ENCODE measurements around the gene LGALS3BP. TPM values are rescaled to one million over a fixed set of nuclear protein-coding genes. Genes with fewer than 3 reads are reported as not detected.

LGALS3BP gene
- total RNA-seq, 4 donors from 2014 or later: 202 to 2,181 (median 1,427) TPM

- peak overlapping the region in 2 of 4 donors; percentile 13 to 16 for H3K4me3 ChIP-seq
- no peak for TF ChIP-seq POLR2A (IDR thresholded peaks at IDR 0.05)
- TF ChIP-seq CTCF (IDR thresholded peaks at IDR 0.05): no peak
- H3K4me1 ChIP-seq: peaks cover 0 to 75% (median 6%) of the 10 kb centered on the region in 4 donors
- DNase-seq: peak in 1 of 3 donors; percentile 37
- H3K9me3 ChIP-seq: no peaks in the 10 kb centered on the region
- no peaks in the 10 kb centered on the region for H3K27me3 ChIP-seq
- H3K27ac ChIP-seq: no peak overlapping the region
- peaks cover 0 to 11% (median 0%) of the 10 kb centered on the region in 3 donors for H3K36me3 ChIP-seq
These were observed 22.6 kb upstream of the LGALS3BP start for GRCh38 chr17:79002291-79002690.

GRCh38 chr17:79001190-79002020 is 21.7 kb upstream of the LGALS3BP start:
- TF ChIP-seq CTCF (IDR thresholded peaks at IDR 0.05) (no peak), POLR2A (IDR thresholded peaks at IDR 0.05) (no peak)
- peaks cover 0 to 20% (median 0%) of the 10 kb centered on the region in 3 donors for H3K36me3 ChIP-seq
- no peaks in the 10 kb centered on the region for H3K9me3 ChIP-seq
- peak overlapping the region in 1 of 4 donors; percentile 16 for H3K4me3 ChIP-seq
- DNase-seq: peak in 2 of 3 donors; percentile 44 to 53
- H3K27ac ChIP-seq: peak overlapping the region in 2 of 4 donors; percentile 46 to 48
- peaks cover 0 to 73% (median 3%) of the 10 kb centered on the region in 4 donors for H3K4me1 ChIP-seq
- H3K27me3 ChIP-seq: no peaks in the 10 kb centered on the region

- Histone ChIP-seq H3K27ac (peak overlapping the region in 2 of 4 donors; percentile 46 to 48), H3K27me3 (no peaks in the 10 kb centered on the region), H3K4me1 (peaks cover 0 to 69% (median 2%) of the 10 kb centered on the region in 4 donors), H3K4me3 (no peak overlapping the region), H3K9me3 (no peaks in the 10 kb centered on the region), H3K36me3 (peaks cover 0 to 23% (median 0%) of the 10 kb centered on the region in 3 donors)
- DNase-seq: peak in 1 of 3 donors; percentile 42
- TF ChIP-seq POLR2A (IDR thresholded peaks at IDR 0.05) (no peak), CTCF (IDR thresholded peaks at IDR 0.05) (no peak)
These were observed 20.9 kb upstream of the LGALS3BP start for GRCh38 chr17:79000396-79001189.

GRCh38 chr17:78999947-79000395 is 20.2 kb upstream of the LGALS3BP start:
- no peaks in the 10 kb centered on the region for H3K27me3 ChIP-seq
- TF ChIP-seq POLR2A (IDR thresholded peaks at IDR 0.05) (no peak), CTCF (IDR thresholded peaks at IDR 0.05) (no peak)
- H3K27ac ChIP-seq: peak overlapping the region in 2 of 4 donors; percentile 46 to 48
- H3K36me3 ChIP-seq: peaks cover 0 to 23% (median 0%) of the 10 kb centered on the region in 3 donors
- DNase-seq: peak in 1 of 3 donors; percentile 30
- H3K4me1 ChIP-seq: peaks cover 0 to 69% (median 0%) of the 10 kb centered on the region in 4 donors
- H3K4me3 ChIP-seq: no peak overlapping the region
- H3K9me3 ChIP-seq: no peaks in the 10 kb centered on the region

- Histone ChIP-seq H3K9me3 (no peaks in the 10 kb centered on the region), H3K4me1 (peaks cover 0 to 72% (median 0%) of the 10 kb centered on the region in 4 donors), H3K27me3 (no peaks in the 10 kb centered on the region), H3K27ac (peak overlapping the region in 3 of 4 donors; percentile 60 to 84 (median 80)), H3K36me3 (peaks cover 0 to 29% (median 0%) of the 10 kb centered on the region in 3 donors), H3K4me3 (no peak overlapping the region)
- TF ChIP-seq POLR2A (IDR thresholded peaks at IDR 0.05): no peak
- peak in 1 of 3 donors; percentile 35 for DNase-seq
These were observed 19.5 kb upstream of the LGALS3BP start for GRCh38 chr17:78999056-78999768.

Data from Peyer's patch (tissue), 4 donors.